ENCODE results near the gene CCL8. TPM values are rescaled to one million over a fixed set of nuclear protein-coding genes. Genes with fewer than 3 reads are reported as not detected.

The CCL8 gene
- polyA plus RNA-seq, 4 donors = 0.30 to 10.5 (median 0.56) TPM

DNA sequence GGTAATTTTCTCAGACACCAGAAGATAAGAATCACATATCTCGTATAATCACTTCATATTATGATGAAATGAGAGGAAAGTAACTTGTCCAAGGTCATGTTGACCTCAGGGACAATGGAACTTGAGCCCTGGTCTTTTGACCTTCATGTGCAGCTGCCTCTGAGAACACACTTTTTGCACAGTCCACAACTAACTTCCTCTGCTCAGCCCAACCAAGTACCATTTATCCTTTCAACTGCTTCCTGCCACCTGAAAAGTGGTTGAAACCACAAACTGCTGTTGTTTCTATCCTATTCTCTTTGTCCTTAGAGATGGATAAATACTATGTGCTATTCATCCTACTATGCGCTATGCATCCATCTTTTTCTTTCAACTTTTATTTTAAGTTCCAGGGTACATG, 46.1 kb downstream of the CCL8 start:
- H3K4me1 ChIP-seq (ENCODE audit: control insufficient read depth in 3 of 3, insufficient read depth in 2 of 3, low read depth in 1 of 3, low read length in 2 of 3) = no peaks in the 10 kb centered on the region
- WGBS, 3 donors = 47 to 65% (median 58%) methylated on average over 2 of the region's 2 CpGs
- H3K36me3 ChIP-seq (ENCODE audit: control insufficient read depth in 3 of 3, insufficient read depth in 2 of 3, low read depth in 1 of 3, low read length in 3 of 3) = no peaks in the 10 kb centered on the region
- H3K9me3 ChIP-seq (ENCODE audit: control insufficient read depth in 2 of 2, insufficient read depth in 1 of 2, low read depth in 1 of 2, low read length in 1 of 2) = no peaks in the 10 kb centered on the region
- H3K27ac ChIP-seq (ENCODE audit: low read depth in 1 of 3, low read length in 2 of 3) = no peak overlapping the region
- no peak for DNase-seq
- no peak overlapping the region for H3K4me3 ChIP-seq (ENCODE audit: low read depth in 1 of 3, low read length in 3 of 3)
- FAIRE-seq = no peak
- peaks cover 0 to 4% (median 0%) of the 10 kb centered on the region in 3 donors for H3K27me3 ChIP-seq (ENCODE audit: control insufficient read depth in 3 of 3, insufficient read depth in 3 of 3, low read length in 3 of 3)

GRCh38 chr17:34366010-34366409, 46.8 kb downstream of the CCL8 start:
- WGBS, 3 donors = 0 to 29% (median 17%) methylated on average over 1 of the region's 1 CpG
- DNase-seq (no peak), FAIRE-seq (no peak)
- Histone ChIP-seq H3K9me3 (ENCODE audit: control insufficient read depth in 2 of 2, insufficient read depth in 1 of 2, low read depth in 1 of 2, low read length in 1 of 2) (no peaks in the 10 kb centered on the region), H3K27ac (ENCODE audit: low read depth in 1 of 3, low read length in 2 of 3) (no peak overlapping the region), H3K36me3 (ENCODE audit: control insufficient read depth in 3 of 3, insufficient read depth in 2 of 3, low read depth in 1 of 3, low read length in 3 of 3) (no peaks in the 10 kb centered on the region), H3K27me3 (ENCODE audit: control insufficient read depth in 3 of 3, insufficient read depth in 3 of 3, low read length in 3 of 3) (peaks cover 0 to 4% (median 0%) of the 10 kb centered on the region in 3 donors), H3K4me1 (ENCODE audit: control insufficient read depth in 3 of 3, insufficient read depth in 2 of 3, low read depth in 1 of 3, low read length in 2 of 3) (no peaks in the 10 kb centered on the region), H3K4me3 (ENCODE audit: low read depth in 1 of 3, low read length in 3 of 3) (no peak overlapping the region)

- DNase-seq (no peak), FAIRE-seq (no peak)
- Histone ChIP-seq H3K27ac (ENCODE audit: low read depth in 1 of 3, low read length in 2 of 3) (no peak overlapping the region), H3K27me3 (ENCODE audit: control insufficient read depth in 3 of 3, insufficient read depth in 3 of 3, low read length in 3 of 3) (peaks cover 0 to 4% (median 0%) of the 10 kb centered on the region in 3 donors), H3K36me3 (ENCODE audit: control insufficient read depth in 3 of 3, insufficient read depth in 2 of 3, low read depth in 1 of 3, low read length in 3 of 3) (no peaks in the 10 kb centered on the region), H3K9me3 (ENCODE audit: control insufficient read depth in 2 of 2, insufficient read depth in 1 of 2, low read depth in 1 of 2, low read length in 1 of 2) (no peaks in the 10 kb centered on the region), H3K4me1 (ENCODE audit: control insufficient read depth in 3 of 3, insufficient read depth in 2 of 3, low read depth in 1 of 3, low read length in 2 of 3) (no peaks in the 10 kb centered on the region), H3K4me3 (ENCODE audit: low read depth in 1 of 3, low read length in 3 of 3) (no peak overlapping the region)
- WGBS, 3 donors = 67 to 69% (median 69%) methylated on average over 4 of the region's 4 CpGs
These were observed 47.4 kb downstream of the CCL8 start for GRCh38 chr17:34366529-34367107.

- H3K4me3 ChIP-seq (ENCODE audit: low read depth in 1 of 3, low read length in 3 of 3) = no peak overlapping the region
- DNase-seq = no peak
- H3K36me3 ChIP-seq (ENCODE audit: control insufficient read depth in 3 of 3, insufficient read depth in 2 of 3, low read depth in 1 of 3, low read length in 3 of 3) = no peaks in the 10 kb centered on the region
- no peak overlapping the region for H3K27ac ChIP-seq (ENCODE audit: low read depth in 1 of 3, low read length in 2 of 3)
- 64 to 83% (median 72%) methylated on average over 9 of the region's 9 CpGs for WGBS, 3 donors
- FAIRE-seq = no peak
- H3K9me3 ChIP-seq (ENCODE audit: control insufficient read depth in 2 of 2, insufficient read depth in 1 of 2, low read depth in 1 of 2, low read length in 1 of 2) = no peaks in the 10 kb centered on the region
- H3K27me3 ChIP-seq (ENCODE audit: control insufficient read depth in 3 of 3, insufficient read depth in 3 of 3, low read length in 3 of 3) = peaks cover 0 to 4% (median 0%) of the 10 kb centered on the region in 3 donors
- H3K4me1 ChIP-seq (ENCODE audit: control insufficient read depth in 3 of 3, insufficient read depth in 2 of 3, low read depth in 1 of 3, low read length in 2 of 3) = no peaks in the 10 kb centered on the region
These were observed 48.4 kb downstream of the CCL8 start for GRCh38 chr17:34367486-34368195.

DNA sequence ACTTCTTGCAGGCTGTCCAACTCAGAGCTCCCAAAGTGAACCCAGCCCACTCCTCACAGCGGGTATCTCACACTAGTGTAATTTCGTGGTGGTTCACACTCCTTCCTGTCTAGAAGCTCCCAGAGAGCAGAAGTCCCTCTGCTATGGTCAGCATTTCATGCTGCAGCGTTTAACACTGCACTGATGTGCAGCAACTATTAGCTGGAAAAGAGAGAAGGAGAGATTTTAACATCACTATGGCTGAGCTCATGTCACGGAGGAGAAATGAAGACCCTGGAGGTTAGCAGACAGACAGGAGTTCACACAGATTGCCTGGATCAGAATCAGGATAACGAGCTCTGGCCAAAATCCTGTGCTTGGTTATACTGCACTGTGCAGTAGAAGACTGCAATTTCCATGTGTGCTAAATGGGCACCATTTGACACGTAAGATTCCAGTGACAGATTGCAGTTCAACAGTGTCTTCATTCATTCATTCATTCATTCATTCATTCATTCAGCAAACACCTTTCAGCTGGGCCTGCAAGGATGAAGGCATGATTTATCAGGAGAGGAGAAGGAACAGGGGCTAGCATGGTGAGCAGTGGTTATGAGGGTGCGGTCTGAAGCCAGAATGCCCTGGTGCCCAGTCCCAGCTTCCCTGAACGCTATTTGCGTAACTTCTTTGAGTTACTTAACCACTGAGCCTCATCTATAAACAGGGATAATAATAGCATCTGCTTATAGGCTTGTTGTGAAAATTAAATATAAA, 49.1 kb downstream of the CCL8 start:
- peaks cover 0 to 4% (median 0%) of the 10 kb centered on the region in 3 donors for H3K27me3 ChIP-seq (ENCODE audit: control insufficient read depth in 3 of 3, insufficient read depth in 3 of 3, low read length in 3 of 3)
- DNase-seq (no peak), FAIRE-seq (no peak)
- H3K9me3 ChIP-seq (ENCODE audit: control insufficient read depth in 2 of 2, insufficient read depth in 1 of 2, low read depth in 1 of 2, low read length in 1 of 2) = no peaks in the 10 kb centered on the region
- H3K4me3 ChIP-seq (ENCODE audit: low read depth in 1 of 3, low read length in 3 of 3) = no peak overlapping the region
- no peaks in the 10 kb centered on the region for H3K36me3 ChIP-seq (ENCODE audit: control insufficient read depth in 3 of 3, insufficient read depth in 2 of 3, low read depth in 1 of 3, low read length in 3 of 3)
- 65 to 71% (median 68%) methylated on average over 9 of the region's 9 CpGs for WGBS, 3 donors
- no peaks in the 10 kb centered on the region for H3K4me1 ChIP-seq (ENCODE audit: control insufficient read depth in 3 of 3, insufficient read depth in 2 of 3, low read depth in 1 of 3, low read length in 2 of 3)
- no peak overlapping the region for H3K27ac ChIP-seq (ENCODE audit: low read depth in 1 of 3, low read length in 2 of 3)

DNA sequence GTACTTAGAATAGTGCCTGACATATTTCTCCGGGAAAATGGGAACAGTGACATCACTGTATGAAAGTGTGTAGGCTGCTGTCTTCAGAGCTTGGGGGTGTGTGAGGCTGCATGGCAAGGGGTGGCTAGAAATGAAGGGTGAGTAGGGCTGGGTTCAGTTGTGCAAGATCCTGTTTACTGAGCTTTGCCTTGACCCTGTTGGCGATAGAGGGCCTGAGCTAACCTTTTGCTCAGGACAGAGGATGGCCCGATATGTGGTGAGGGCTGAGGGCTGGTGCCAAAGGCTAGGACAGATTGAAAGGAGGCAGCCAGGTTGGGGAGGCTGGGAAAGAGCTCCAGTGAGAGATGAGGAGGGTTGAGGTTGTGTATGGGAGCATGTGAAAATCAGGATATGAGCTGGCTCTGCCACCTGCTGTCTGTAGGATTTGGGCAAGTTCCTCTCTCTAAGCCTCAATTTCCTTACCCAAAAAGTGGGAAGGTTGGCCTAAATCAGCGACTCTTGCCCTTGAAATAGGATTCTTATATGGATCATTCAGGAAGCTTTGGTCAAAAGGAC, 49.8 kb downstream of the CCL8 start:
- Histone ChIP-seq H3K27me3 (ENCODE audit: control insufficient read depth in 3 of 3, insufficient read depth in 3 of 3, low read length in 3 of 3) (peaks cover 0 to 4% (median 0%) of the 10 kb centered on the region in 3 donors), H3K36me3 (ENCODE audit: control insufficient read depth in 3 of 3, insufficient read depth in 2 of 3, low read depth in 1 of 3, low read length in 3 of 3) (no peaks in the 10 kb centered on the region), H3K4me1 (ENCODE audit: control insufficient read depth in 3 of 3, insufficient read depth in 2 of 3, low read depth in 1 of 3, low read length in 2 of 3) (no peaks in the 10 kb centered on the region), H3K4me3 (ENCODE audit: low read depth in 1 of 3, low read length in 3 of 3) (no peak overlapping the region), H3K9me3 (ENCODE audit: control insufficient read depth in 2 of 2, insufficient read depth in 1 of 2, low read depth in 1 of 2, low read length in 1 of 2) (no peaks in the 10 kb centered on the region), H3K27ac (ENCODE audit: low read depth in 1 of 3, low read length in 2 of 3) (no peak overlapping the region)
- WGBS, 3 donors = 48 to 60% (median 53%) methylated on average over 4 of the region's 4 CpGs
- DNase-seq (no peak), FAIRE-seq (no peak)

DNA sequence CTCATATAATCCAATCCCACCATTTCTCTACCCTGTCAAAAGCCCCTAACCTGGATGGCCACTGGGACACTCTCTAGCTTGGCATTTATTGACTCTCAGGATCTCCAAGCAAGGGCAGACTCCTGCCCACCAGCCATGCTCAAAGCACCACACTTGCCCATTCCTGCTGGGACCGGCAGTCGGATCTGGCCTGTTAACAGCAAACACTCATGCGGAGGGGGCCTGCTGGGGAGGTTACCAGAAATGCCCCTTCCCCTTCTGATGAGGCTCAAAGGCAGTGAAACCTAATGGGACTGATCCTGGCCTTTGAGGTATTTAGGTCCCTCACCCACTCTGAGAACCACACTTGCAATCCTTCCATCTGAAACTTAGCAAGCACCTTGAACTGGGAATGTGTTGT, 50.3 kb downstream of the CCL8 start:
- Histone ChIP-seq H3K36me3 (ENCODE audit: control insufficient read depth in 3 of 3, insufficient read depth in 2 of 3, low read depth in 1 of 3, low read length in 3 of 3) (no peaks in the 10 kb centered on the region), H3K4me1 (ENCODE audit: control insufficient read depth in 3 of 3, insufficient read depth in 2 of 3, low read depth in 1 of 3, low read length in 2 of 3) (no peaks in the 10 kb centered on the region), H3K27ac (ENCODE audit: low read depth in 1 of 3, low read length in 2 of 3) (no peak overlapping the region), H3K27me3 (ENCODE audit: control insufficient read depth in 3 of 3, insufficient read depth in 3 of 3, low read length in 3 of 3) (peaks cover 0 to 4% (median 0%) of the 10 kb centered on the region in 3 donors), H3K4me3 (ENCODE audit: low read depth in 1 of 3, low read length in 3 of 3) (no peak overlapping the region), H3K9me3 (ENCODE audit: control insufficient read depth in 2 of 2, insufficient read depth in 1 of 2, low read depth in 1 of 2, low read length in 1 of 2) (no peaks in the 10 kb centered on the region)
- WGBS, 3 donors = 78 to 91% (median 87%) methylated on average over 3 of the region's 3 CpGs
- FAIRE-seq (no peak), DNase-seq (no peak)

DNA sequence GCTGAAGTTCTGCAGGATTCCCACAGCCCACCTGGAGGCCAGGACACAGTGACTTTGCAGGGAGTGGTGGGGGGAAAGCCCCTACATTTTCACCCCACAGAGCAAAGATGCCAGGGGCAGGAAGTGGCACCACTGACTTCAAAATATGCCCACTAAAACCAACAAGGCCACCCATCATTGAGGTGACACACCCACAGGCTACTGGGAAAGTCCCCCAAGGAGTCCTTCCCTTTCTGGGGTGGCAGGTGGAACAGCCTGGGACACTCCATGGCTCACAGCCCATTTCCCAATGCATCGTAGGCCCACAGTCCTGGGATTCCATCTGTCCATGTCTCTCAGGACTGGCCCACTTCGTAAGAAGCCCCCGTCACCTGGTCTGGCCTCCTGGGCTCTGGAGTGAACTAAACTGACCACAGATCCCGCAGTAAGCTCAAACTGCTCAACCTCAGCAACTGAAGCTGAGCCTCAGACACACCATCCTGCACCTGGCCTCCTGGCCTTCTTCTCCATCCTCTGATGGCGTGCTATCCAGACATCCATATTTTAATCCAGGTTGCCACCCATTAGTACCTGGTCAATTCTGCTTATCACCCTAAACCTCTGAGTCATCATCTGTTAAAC, 51.3 kb downstream of the CCL8 start:
- H3K4me3 ChIP-seq (ENCODE audit: low read depth in 1 of 3, low read length in 3 of 3) = no peak overlapping the region
- H3K27ac ChIP-seq (ENCODE audit: low read depth in 1 of 3, low read length in 2 of 3) = peak overlapping the region in 1 of 3 donors; percentile 47
- no peaks in the 10 kb centered on the region for H3K36me3 ChIP-seq (ENCODE audit: control insufficient read depth in 3 of 3, insufficient read depth in 2 of 3, low read depth in 1 of 3, low read length in 3 of 3)
- peaks cover 0 to 4% (median 0%) of the 10 kb centered on the region in 3 donors for H3K27me3 ChIP-seq (ENCODE audit: control insufficient read depth in 3 of 3, insufficient read depth in 3 of 3, low read length in 3 of 3)
- H3K4me1 ChIP-seq (ENCODE audit: control insufficient read depth in 3 of 3, insufficient read depth in 2 of 3, low read depth in 1 of 3, low read length in 2 of 3) = no peaks in the 10 kb centered on the region
- 75 to 91% (median 83%) methylated on average over 5 of the region's 5 CpGs for WGBS, 3 donors
- no peaks in the 10 kb centered on the region for H3K9me3 ChIP-seq (ENCODE audit: control insufficient read depth in 2 of 2, insufficient read depth in 1 of 2, low read depth in 1 of 2, low read length in 1 of 2)
- no peak for DNase-seq
- no peak for FAIRE-seq
